ENCODE measurements around the gene NUDT5. TPM values are rescaled to one million over a fixed set of nuclear protein-coding genes. Genes with fewer than 3 reads are reported as not detected.
A peak's percentile ranks its signal among the peaks of the same experiment; 100 is the strongest.

NUDT5 gene
- total RNA-seq, 1 experiment from 2014 or later: 99.3 TPM

DNA sequence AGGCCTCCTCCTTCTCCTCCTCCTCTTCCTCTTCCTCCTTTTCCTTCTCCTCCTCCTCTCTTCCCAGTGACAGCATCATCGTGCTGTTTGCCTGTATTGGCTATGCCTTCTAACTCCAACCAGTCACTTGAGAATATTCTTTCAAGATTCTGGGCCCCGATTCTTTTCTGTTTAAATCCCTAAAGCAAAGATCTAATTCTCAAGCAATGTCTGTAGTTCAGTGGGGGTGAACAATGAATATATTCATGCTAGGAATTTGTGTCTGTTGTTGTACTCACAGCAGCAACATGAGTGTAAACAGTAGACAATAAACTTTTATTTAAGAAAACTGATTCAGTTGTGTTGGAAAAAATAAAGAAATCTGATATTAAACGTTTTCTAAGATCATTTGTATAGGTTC, 30.7 kb downstream of the NUDT5 start:
- DNase-seq (ENCODE audit: low read depth): no peak

DNA sequence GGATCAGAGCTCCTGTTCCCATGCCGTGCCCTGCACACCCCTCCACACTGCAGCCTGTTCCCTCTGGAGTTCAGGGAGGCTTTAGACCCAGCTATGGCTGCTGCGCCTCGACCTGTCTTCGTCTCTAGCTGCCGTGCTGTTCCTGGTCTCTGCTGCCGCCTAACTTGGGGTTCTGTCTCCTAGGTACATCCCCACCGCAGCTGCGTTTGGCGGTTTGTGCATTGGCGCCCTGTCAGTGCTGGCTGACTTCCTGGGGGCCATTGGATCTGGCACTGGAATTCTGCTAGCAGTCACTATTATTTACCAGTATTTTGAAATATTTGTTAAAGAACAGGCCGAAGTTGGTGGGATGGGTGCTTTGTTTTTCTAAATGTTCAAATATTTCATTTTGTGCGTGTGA, 31.6 kb downstream of the NUDT5 start:
- DNase-seq (ENCODE audit: low read depth): no peak

DNA sequence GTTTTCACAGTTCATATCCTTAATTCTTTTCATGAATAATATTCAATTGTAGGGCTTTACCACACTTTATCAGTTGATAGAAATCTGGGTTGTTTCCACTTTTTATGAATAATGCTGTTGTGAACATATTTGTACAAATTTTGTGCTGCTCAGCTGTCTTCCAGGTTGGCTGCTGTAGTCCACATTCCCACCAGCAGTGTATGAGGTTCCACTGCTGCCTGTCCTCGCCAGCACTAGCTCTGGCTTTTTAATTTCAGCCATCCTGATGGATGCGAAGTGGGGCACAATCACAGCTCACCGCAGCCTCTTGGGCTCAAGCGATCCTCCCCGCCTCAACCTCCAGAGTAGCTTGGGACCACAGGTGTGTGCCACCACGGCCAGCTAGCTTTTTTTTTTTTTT, 32.8 kb downstream of the NUDT5 start:
- DNase-seq (ENCODE audit: low read depth): no peak

DNA sequence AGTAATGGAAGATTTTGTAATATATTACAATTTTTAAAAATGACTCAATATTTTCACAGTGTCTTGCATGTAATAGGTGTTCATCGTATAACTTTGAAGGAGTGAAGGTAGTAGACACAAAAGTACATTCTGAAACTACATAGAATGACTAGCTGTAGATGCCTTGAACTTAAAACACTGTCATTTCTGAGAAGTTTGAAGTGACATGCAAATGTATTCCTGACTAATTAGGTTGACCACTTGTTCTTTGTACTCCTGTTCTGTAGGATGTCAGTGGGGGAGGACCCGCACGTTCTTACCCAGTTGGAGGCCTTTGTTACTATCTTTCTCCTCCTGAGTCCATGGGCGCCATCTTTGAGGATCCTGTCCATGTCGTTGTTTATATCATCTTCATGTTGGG, 35.0 kb downstream of the NUDT5 start:
- DNase-seq (ENCODE audit: low read depth): no peak

DNA sequence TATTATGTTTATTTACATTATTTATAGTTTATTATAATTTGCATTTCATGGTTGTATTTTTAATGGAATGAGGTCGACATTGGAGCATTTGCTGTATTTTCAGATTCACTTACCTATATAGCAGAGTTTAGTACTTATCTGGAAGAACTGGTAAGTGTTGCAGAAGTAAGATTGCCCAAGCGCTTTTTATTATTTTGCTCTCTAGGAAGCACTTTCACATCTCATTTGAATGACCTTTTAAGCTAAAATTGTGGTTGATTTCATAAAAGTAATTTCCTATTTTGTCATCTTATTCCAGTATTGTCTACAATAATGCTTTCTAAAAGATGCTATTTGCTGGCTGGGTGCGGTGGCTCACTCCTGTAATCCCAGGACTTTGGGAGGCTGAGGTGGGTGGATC, 37.6 kb downstream of the NUDT5 start:
- DNase-seq (ENCODE audit: low read depth): no peak

DNA sequence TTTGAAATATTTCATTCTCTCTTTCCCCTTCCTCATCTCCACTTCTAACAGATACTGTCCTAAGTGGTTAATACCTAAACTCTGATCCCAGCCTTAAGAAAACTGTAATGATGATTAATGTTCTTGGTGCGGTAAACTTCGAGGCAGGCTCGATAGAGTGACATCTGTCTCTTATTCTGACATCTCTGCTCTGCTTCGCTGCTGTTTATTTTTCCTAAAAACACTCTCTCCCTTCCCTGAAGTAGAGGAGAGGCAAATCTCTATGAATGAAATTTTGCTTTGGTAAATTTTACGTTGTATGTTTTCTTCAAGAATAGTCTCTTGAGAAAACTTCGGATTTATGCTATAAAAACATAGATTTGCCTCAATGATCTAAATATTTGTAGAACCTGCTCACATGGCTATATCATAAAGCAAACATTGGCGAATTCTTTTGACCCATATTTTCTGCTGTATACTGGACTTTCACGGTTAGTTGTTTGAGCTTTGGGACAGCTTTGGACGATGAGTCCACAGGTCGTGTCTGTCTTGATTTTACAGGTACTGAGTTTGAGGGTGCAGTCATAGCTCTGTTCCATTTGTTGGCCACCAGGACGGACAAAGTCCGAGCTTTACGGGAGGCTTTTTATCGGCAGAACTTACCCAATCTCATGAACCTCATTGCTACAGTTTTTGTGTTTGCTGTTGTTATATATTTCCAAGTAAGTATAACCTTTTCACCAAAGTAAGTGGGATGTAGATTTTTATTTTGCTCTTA, 39.1 kb downstream of the NUDT5 start:
- no peak for DNase-seq (ENCODE audit: low read depth)

DNA sequence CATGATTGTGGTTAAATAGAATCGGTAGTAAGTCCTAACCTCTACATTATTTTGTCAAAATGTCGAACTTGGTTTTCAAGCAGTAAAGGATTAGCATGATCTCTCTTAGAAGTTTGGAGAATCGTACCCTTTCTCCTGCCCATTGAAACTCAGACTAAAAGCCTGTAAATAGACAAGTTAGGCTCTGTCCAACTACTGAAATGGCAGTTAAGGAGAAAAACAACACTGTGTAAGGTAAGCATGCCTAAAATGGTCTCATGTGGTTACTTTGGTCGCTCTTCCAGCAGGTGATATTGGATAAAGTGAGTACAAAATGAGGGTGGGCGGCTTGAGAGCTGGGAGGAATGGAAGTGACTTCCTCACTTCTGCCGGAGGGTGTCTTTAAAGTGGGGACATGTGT, 41.2 kb downstream of the NUDT5 start:
- no peak for DNase-seq (ENCODE audit: low read depth)

DNA sequence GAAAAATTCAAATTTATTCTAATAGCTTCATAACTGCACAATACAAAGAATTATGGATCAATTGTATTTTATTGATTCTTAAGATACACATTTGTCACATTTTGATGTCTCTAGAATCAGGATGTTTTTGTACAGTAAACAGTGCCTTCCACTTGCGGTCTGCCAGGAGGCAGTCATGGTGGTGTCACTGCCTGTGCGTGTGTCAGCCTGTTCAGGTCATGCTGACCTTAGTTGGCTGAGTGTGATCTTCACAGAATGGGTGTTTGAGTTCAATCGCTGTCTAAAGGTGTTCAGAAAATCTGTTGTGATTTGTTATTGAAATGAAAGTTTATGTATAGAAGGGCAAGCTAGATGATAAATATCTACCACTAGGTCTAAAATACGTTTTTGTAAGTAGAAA, 45.5 kb downstream of the NUDT5 start:
- no peak for DNase-seq (ENCODE audit: low read depth)

DNA sequence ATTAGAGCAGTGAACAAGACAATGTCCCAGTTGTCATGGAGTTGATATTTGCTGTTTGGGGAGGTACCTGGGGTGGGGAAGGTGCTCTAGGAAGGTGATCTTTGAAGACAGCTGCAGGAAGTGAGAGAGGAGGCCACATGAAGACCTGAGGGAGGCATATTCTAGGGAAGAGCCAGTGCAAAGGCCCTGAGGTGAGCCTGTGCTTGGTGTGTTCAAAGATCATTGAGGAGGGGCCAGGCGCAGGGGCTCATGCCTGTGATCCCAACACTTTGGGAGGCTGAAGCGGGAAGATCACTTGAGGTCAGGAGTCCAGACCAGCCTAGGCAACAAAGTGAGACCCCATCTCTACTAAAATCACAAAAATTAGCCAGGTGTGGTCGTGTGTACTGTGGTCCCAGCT, 51.2 kb downstream of the NUDT5 start:
- DNase-seq (ENCODE audit: low read depth): no peak

DNA sequence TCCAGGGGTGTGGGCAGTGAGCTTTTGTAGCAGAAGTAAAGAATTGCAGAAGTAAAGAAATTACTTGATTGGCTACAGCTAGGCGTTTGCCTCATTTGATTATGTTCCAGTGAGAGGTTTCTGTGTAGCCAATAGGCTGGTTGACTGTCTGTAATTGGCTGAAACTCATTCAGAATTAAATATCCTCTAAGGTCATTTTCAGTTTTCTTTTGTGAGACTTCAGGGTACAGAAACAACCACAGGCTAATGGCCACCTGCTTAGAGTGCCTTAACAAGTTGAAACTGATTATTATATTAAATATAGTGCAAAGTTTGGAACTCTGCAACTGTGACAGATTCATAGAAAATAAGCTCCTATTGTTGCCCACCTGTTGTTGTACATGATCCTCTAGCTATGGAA, 55.7 kb downstream of the NUDT5 start:
- DNase-seq (ENCODE audit: low read depth): no peak

DNA sequence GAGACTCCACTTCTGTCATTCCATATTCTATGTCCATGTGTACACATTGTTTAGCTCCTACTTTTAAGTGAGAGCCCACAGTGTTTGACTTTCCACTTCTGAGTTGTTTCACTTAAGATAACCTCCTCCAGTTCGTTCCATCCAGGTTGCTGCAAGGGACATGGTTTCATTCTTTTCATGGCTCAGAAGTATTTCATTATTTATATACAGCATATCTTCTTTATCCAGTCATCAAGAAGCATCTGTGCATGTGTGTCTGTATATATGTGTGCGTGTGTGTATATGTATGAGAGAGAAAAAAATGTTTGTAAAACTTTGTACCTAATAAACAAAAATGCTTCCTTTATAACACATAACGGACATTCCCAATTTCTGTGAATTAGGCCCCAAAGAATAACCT, 60.1 kb downstream of the NUDT5 start:
- no peak for DNase-seq (ENCODE audit: low read depth)

DNA sequence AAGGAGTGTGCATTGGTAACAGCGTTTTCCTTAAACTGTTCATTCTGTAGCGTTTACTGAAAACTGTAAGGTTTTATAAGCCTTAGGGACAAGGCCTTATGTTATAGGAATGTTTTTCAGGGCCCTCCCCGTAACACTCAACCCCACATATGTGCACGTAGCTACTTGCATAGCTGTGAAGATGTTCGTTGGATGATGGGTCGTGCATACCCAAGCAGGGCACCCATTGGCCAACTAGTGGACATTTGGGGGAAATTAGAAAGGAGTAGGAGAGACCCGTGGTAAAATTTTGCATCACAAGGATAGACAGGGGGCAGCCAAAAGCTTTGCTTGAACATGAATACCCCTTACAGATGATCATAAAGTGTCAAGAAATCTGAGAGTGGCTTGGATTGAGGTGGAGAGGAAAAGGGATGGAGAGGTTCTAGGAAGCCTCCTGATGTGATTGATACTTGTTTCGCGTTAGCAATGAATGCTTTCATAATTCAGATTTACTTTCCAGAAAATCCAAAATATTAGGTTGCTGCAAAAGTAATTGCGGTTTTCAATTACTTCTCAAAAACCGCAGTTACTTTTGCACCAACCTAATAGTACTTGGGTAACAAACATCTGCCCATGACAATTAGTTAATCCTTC, 65.3 kb downstream of the NUDT5 start:
- peak; percentile 56 for DNase-seq (ENCODE audit: low read depth)

DNA sequence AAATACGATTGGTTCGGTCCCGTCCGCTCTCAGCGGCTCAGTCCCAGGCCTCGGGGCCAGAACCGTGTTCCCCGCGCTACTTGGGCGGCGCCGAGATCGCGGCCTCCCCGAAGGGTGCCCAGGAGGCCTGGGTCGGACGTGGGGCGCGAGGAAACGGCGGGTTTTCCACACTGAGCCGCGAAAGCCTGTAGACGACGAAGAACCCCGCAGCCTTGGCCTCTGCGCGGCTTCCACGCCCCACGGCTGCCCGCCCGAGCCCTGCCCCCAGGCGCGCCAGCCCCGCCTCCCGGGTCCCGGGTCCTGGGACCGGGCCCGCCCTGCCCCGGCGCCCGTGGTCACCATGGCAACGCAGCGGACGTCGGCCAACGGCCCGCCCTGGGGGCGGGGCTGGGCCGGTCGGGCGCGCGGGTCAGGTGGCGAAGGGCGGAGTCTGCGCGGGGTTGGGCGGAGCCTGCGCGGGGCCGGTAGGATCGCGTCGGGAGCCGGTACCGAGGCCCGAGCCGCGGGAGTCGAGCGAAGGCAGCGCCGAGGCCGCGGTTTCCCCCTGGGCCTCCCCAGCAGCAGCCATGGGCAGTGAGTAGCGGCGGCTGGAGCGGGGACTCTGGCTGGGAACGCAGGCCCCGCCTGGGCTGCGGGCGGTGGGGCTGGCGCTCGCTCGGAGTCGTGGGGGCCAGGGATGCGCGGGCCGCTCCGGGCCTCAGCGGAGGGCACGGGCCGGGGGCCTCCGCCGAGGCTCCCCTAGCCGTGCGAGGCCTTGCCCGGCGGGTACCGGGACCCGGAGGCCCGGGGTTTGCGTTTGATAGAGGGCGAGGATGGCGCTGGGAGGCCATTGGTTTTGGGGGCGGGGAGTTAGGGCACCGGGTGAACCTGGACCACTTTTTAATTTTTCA, 66.2 kb downstream of the NUDT5 start, which contains the start of gene SEC61A2:
SEC61A2 (plus strand) TSS at position 456 of the 890 bp plus-strand sequence; CDS start at position 567, 111 bp downstream.
- DNase-seq (ENCODE audit: low read depth): peak; percentile 74

DNA sequence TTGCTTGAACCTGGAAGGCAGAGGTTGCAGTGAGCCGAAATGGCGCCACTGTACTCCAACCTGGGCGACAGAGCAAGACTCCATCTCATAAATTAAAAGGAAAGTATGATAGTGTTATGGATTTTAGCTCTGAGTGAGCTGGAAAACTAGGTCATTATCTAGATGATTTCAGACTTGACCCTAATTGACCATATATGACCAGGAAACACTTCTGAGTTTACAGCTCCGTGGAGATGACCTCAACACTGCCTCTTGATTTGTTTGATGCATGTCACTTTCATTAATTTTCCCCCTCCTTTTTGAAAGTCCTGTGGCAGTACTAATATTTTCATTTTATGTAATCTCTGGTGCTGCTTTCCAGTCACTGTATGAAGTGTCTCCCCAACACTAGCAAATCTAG, 74.0 kb downstream of the NUDT5 start:
- DNase-seq (ENCODE audit: low read depth): no peak

Other genes starting within 250 kb of the NUDT5 start
- gene UPF2, start 153.1 kb downstream of the NUDT5 start, total RNA-seq (2014; rRNA removed; shearing (Covaris generic)): 5.4 and 11.2 TPM in 2 replicates
- 9.2 and 20.2 TPM in 2 replicates for gene DHTKD1, start 126.9 kb downstream of the NUDT5 start, total RNA-seq (2014; rRNA removed; shearing (Covaris generic))
- gene SEC61A2, start 66.2 kb downstream of the NUDT5 start, total RNA-seq (2014; rRNA removed; shearing (Covaris generic)): 5.0 and 6.4 TPM in 2 replicates
- gene CDC123, start 297 bp upstream of the NUDT5 start, total RNA-seq (2014; rRNA removed; shearing (Covaris generic)): 65.1 and 83.1 TPM in 2 replicates
- gene CAMK1D, start 153.7 kb upstream of the NUDT5 start, total RNA-seq (2014; rRNA removed; shearing (Covaris generic)): 0.57 and 1.4 TPM in 2 replicates